ENCODE results near the gene C15orf39. TPM values are rescaled to one million over a fixed set of nuclear protein-coding genes. Genes with fewer than 3 reads are reported as not detected.

C15orf39 gene
- total and polyA plus RNA-seq, 2 of the 13 experiments (the other 11 are each of a cell fraction or from before 2014, with no cell fraction given), result 6.2 to 13.5 TPM

DNA sequence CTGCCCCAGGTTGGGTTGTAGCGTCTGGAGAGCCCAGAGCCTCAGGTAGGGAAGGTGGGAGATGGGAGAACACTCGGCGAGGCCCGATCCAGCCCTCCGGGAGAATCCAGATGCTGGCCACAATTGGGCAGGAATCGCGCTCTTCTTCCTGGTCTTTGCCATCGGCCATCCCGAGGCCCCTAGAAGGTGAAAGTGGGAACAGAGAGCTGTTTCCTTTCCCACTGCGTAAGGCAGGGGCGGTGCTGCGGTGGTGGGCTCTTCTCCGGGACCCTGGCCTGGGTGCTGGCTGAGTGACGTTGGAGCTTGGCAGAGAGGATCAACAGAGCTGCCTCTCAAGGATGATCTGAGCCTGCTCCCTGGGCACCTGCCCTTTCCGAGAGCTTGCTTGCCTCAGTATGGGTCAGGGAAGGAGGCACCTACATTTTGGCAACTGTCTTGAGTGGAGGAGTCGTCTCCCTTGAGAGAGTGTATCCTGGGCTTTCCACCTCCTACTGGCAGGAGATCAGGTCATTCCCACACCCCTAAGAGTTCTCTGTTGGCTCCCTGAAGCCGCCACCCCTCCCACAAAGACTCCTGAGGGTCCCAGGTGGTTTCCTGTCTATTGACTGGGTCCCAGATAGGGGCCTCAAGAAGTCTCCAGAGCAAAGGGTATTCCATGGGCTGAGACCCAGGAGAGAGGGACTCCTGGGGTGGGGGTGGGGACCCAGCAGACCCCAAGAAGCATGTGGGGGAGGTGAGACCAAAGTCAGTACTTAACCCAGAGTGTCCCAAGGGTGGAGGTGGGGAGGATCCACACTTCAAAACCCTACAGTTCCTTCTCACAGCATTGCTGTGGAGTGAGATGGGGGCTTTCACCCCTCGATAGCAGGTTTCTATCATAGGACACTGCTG lies 1.6 kb downstream of the C15orf39 start (continued):
- TF ChIP-seq, protein P1, sequence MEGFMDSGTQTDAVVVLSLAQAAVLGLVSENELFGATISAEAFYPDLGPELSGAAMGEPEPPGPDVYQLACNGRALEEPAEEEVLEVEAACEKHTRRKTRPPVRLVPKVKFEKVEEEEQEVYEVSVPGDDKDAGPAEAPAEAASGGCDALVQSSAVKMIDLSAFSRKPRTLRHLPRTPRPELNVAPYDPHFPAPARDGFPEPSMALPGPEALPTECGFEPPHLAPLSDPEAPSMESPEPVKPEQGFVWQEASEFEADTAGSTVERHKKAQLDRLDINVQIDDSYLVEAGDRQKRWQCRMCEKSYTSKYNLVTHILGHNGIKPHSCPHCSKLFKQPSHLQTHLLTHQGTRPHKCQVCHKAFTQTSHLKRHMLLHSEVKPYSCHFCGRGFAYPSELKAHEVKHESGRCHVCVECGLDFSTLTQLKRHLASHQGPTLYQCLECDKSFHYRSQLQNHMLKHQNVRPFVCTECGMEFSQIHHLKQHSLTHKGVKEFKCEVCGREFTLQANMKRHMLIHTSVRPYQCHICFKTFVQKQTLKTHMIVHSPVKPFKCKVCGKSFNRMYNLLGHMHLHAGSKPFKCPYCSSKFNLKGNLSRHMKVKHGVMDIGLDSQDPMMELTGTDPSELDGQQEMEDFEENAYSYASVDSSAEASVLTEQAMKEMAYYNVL (CRISPR knock-in tag; IDR thresholded peaks at IDR 0.05; ENCODE audit: borderline replicate concordance), result no peak
- TF ChIP-seq NCOA1 (CRISPR knock-in tag; IDR thresholded peaks at IDR 0.05), result peak; percentile 75; the same call in 1 of the 2 replicates
- TF ChIP-seq ZBTB3 (CRISPR knock-in tag; IDR thresholded peaks at IDR 0.05; ENCODE audit: borderline replicate concordance, low read depth), result 0 out of 2 replicates have a peak, but pooled peaks have one; percentile 39
- 0 out of 2 replicates have a peak, but pooled peaks have one; percentile 25 for TF ChIP-seq JUN (CRISPR knock-in tag; IDR thresholded peaks at IDR 0.05)
- peak; percentile 3; the same call in 1 of the 2 replicates for TF ChIP-seq ZMYM4 (CRISPR knock-in tag; IDR thresholded peaks at IDR 0.05)
- TF ChIP-seq, protein P2, sequence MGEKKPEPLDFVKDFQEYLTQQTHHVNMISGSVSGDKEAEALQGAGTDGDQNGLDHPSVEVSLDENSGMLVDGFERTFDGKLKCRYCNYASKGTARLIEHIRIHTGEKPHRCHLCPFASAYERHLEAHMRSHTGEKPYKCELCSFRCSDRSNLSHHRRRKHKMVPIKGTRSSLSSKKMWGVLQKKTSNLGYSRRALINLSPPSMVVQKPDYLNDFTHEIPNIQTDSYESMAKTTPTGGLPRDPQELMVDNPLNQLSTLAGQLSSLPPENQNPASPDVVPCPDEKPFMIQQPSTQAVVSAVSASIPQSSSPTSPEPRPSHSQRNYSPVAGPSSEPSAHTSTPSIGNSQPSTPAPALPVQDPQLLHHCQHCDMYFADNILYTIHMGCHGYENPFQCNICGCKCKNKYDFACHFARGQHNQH (CRISPR knock-in tag; IDR thresholded peaks at IDR 0.05), result no peak
- TF ChIP-seq, protein P3, sequence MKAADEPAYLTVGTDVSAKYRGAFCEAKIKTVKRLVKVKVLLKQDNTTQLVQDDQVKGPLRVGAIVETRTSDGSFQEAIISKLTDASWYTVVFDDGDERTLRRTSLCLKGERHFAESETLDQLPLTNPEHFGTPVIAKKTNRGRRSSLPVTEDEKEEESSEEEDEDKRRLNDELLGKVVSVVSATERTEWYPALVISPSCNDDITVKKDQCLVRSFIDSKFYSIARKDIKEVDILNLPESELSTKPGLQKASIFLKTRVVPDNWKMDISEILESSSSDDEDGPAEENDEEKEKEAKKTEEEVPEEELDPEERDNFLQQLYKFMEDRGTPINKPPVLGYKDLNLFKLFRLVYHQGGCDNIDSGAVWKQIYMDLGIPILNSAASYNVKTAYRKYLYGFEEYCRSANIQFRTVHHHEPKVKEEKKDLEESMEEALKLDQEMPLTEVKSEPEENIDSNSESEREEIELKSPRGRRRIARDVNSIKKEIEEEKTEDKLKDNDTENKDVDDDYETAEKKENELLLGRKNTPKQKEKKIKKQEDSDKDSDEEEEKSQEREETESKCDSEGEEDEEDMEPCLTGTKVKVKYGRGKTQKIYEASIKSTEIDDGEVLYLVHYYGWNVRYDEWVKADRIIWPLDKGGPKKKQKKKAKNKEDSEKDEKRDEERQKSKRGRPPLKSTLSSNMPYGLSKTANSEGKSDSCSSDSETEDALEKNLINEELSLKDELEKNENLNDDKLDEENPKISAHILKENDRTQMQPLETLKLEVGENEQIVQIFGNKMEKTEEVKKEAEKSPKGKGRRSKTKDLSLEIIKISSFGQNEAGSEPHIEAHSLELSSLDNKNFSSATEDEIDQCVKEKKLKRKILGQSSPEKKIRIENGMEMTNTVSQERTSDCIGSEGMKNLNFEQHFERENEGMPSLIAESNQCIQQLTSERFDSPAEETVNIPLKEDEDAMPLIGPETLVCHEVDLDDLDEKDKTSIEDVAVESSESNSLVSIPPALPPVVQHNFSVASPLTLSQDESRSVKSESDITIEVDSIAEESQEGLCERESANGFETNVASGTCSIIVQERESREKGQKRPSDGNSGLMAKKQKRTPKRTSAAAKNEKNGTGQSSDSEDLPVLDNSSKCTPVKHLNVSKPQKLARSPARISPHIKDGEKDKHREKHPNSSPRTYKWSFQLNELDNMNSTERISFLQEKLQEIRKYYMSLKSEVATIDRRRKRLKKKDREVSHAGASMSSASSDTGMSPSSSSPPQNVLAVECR (CRISPR knock-in tag; IDR thresholded peaks at IDR 0.05; ENCODE audit: borderline replicate concordance), result 0 out of 2 replicates have a peak, but pooled peaks have one; percentile 8
- TF ChIP-seq CBX2 (IDR thresholded peaks at IDR 0.05; ENCODE audit: low read depth, low read length), result no peak
- no peak for TF ChIP-seq CBX2 (CRISPR knock-in tag; IDR thresholded peaks at IDR 0.05; ENCODE audit: low read depth)
- TF ChIP-seq YEATS4 (CRISPR knock-in tag; IDR thresholded peaks at IDR 0.05; ENCODE audit: borderline replicate concordance), result no peak
- 0 out of 2 replicates have a peak, but pooled peaks have one; percentile 3 for TF ChIP-seq FOXK1 (CRISPR knock-in tag; IDR thresholded peaks at IDR 0.05; ENCODE audit: borderline replicate concordance, low read depth)
- TF ChIP-seq ZNF781 (CRISPR knock-in tag; IDR thresholded peaks at IDR 0.05; ENCODE audit: borderline replicate concordance, not compliant biosample characterization), result no peak
- 0 out of 2 replicates have a peak, but pooled peaks have one; percentile 35 for TF ChIP-seq DPF2 (CRISPR knock-in tag; IDR thresholded peaks at IDR 0.05; ENCODE audit: borderline replicate concordance, low read depth)
- TF ChIP-seq SOX5 (CRISPR knock-in tag; IDR thresholded peaks at IDR 0.05; ENCODE audit: borderline replicate concordance), result no peak
- 0 out of 2 replicates have a peak, but pooled peaks have one; percentile 0 for TF ChIP-seq KDM3A (CRISPR knock-in tag; IDR thresholded peaks at IDR 0.05; ENCODE audit: low read depth)
- 0 out of 2 replicates have a peak, but pooled peaks have one; percentile 3 for TF ChIP-seq ZNF543 (CRISPR knock-in tag; IDR thresholded peaks at IDR 0.05)
- TF ChIP-seq, protein P4, sequence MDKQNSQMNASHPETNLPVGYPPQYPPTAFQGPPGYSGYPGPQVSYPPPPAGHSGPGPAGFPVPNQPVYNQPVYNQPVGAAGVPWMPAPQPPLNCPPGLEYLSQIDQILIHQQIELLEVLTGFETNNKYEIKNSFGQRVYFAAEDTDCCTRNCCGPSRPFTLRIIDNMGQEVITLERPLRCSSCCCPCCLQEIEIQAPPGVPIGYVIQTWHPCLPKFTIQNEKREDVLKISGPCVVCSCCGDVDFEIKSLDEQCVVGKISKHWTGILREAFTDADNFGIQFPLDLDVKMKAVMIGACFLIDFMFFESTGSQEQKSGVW (CRISPR knock-in tag; IDR thresholded peaks at IDR 0.05; ENCODE audit: borderline replicate concordance), result no peak

Measured in HepG2 (cell line).